GM12873 (cell line): ENCODE measurements around the gene BCAR3.

Experiments used
- CTCF ChIP-seq: IDR thresholded peaks from 2 replicates; pipeline ENCODE4 v1.5.1; 2012; ENCODE audit warnings: low read depth, mild to moderate bottlenecking, moderate library complexity, low read length, control low read depth; ENCODE audit not compliant: insufficient read depth; ENCODE audit errors: missing control alignments

The BCAR3 gene

GRCh38 chr1:93722081-93723031 lies 40.7 kb upstream of the BCAR3 start:
- TF ChIP-seq CTCF: no peak

GRCh38 chr1:93720956-93721626 lies 39.5 kb upstream of the BCAR3 start:
- no peak for TF ChIP-seq CTCF

GRCh38 chr1:93717640-93718039 lies 36.0 kb upstream of the BCAR3 start:
- no peak for TF ChIP-seq CTCF

- TF ChIP-seq CTCF: no peak
Measured at GRCh38 chr1:93716941-93717368, 35.3 kb upstream of the BCAR3 start.

GRCh38 chr1:93716163-93716562 lies 34.5 kb upstream of the BCAR3 start:
- TF ChIP-seq CTCF: no peak

- no peak for TF ChIP-seq CTCF
Measured at GRCh38 chr1:93715529-93716126, 34.0 kb upstream of the BCAR3 start.

GRCh38 chr1:93714356-93714755 lies 32.7 kb upstream of the BCAR3 start:
- TF ChIP-seq CTCF: no peak
